ENCODE data around the gene ANKRD27. TPM values are rescaled to one million over a fixed set of nuclear protein-coding genes. Genes with fewer than 3 reads are reported as not detected.

Gene ANKRD27
- total RNA-seq, 1 donor from 2014 or later, result 15.3 TPM

DNA sequence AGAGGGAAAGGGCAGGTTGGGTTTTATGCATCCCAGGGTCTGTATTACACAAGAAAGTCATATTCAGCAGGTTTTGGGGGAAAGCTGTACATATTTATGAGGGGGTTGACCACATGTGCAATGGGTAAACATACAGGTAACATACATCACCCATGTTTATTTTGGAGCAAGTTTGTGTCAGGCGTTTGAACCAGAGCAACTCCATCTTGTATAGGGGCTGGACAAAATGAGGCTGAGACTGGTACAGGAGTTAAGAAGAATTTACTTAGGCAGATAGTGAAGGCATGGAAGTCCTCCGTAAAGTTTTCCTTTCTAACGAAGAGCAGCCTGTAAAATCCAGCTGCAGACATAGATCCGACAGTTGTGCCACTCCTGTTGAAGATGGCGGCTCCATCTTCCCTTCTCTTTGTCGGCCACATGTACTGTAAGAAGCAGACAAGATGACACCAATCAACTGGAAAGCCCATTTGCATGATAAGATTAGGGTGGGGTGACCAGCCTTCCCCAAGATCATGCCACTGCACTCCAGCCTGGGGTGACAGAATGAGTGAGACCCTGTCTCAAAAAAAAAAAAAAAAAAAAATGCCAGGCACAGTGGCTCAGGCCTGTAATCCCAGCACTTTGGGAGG lies 12.0 kb upstream of the ANKRD27 start:
- H3K27ac Mint-ChIP-seq (ENCODE audit: unreplicated experiment), result no peak overlapping the region
- no peak for DNase-seq
- TF ChIP-seq, protein P1, sequence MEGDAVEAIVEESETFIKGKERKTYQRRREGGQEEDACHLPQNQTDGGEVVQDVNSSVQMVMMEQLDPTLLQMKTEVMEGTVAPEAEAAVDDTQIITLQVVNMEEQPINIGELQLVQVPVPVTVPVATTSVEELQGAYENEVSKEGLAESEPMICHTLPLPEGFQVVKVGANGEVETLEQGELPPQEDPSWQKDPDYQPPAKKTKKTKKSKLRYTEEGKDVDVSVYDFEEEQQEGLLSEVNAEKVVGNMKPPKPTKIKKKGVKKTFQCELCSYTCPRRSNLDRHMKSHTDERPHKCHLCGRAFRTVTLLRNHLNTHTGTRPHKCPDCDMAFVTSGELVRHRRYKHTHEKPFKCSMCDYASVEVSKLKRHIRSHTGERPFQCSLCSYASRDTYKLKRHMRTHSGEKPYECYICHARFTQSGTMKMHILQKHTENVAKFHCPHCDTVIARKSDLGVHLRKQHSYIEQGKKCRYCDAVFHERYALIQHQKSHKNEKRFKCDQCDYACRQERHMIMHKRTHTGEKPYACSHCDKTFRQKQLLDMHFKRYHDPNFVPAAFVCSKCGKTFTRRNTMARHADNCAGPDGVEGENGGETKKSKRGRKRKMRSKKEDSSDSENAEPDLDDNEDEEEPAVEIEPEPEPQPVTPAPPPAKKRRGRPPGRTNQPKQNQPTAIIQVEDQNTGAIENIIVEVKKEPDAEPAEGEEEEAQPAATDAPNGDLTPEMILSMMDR (IDR thresholded peaks at IDR 0.05; ENCODE audit: partially characterized antibody, unreplicated experiment), result no peak
- H3K36me3 Mint-ChIP-seq (ENCODE audit: unreplicated experiment), result no peaks in the 10 kb centered on the region
- H3K9me3 Mint-ChIP-seq (ENCODE audit: unreplicated experiment), result no peaks in the 10 kb centered on the region
- H3K4me1 Mint-ChIP-seq (ENCODE audit: low read depth, unreplicated experiment), result peaks cover 3% of the 10 kb centered on the region
- H3K4me3 Mint-ChIP-seq (ENCODE audit: unreplicated experiment), result no peak overlapping the region
- no peaks in the 10 kb centered on the region for H3K27me3 Mint-ChIP-seq (ENCODE audit: unreplicated experiment)

DNA sequence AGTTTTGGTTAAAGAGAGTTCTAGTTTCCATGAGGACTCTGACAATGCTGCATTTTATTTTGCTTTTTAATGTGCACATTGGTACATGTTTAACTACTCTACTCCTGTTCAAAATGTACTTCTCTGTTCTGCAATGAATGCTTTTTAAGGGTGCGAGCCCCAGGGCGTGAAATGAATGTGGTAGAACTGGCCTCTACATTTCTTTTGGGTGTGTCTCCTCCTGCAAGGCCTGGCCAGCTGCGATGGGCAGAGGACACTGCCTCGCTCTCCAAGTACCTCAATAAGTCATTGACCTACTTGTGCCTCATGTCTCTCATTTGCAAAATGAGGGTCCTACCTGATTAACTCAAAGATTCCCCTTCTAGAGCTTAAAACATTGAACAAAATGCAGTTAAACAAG lies 7.3 kb upstream of the ANKRD27 start:
- Mint-ChIP-seq H3K27ac (ENCODE audit: unreplicated experiment) (no peak overlapping the region), H3K4me1 (ENCODE audit: low read depth, unreplicated experiment) (no peaks in the 10 kb centered on the region), H3K36me3 (ENCODE audit: unreplicated experiment) (no peaks in the 10 kb centered on the region), H3K27me3 (ENCODE audit: unreplicated experiment) (peaks cover 2% of the 10 kb centered on the region), H3K9me3 (ENCODE audit: unreplicated experiment) (no peaks in the 10 kb centered on the region), H3K4me3 (ENCODE audit: unreplicated experiment) (no peak overlapping the region)
- TF ChIP-seq, protein P1 (IDR thresholded peaks at IDR 0.05; ENCODE audit: partially characterized antibody, unreplicated experiment), result no peak
- no peak for DNase-seq

DNA sequence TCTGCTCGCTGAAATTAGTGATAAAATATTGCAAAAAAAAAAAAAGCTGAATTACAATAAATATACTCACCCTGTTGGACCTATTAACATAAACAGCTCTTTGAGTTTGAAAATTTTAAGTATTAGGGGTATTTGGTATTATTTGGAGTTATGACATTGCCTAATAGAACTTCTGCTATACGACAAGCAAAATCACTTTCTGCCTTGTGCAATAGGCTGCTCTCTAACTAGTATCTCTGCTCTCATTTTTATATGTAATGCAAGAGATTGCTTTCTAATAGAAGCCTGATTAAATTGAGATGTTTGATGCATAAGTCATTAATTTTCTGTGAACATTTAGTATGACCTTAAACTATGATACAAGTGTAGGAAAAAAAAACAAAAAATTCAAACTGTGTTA lies 6.0 kb upstream of the ANKRD27 start:
- peaks cover 5% of the 10 kb centered on the region for H3K27me3 Mint-ChIP-seq (ENCODE audit: unreplicated experiment)
- no peaks in the 10 kb centered on the region for H3K9me3 Mint-ChIP-seq (ENCODE audit: unreplicated experiment)
- TF ChIP-seq, protein P1 (IDR thresholded peaks at IDR 0.05; ENCODE audit: partially characterized antibody, unreplicated experiment), result no peak
- H3K36me3 Mint-ChIP-seq (ENCODE audit: unreplicated experiment), result no peaks in the 10 kb centered on the region
- no peak overlapping the region for H3K4me3 Mint-ChIP-seq (ENCODE audit: unreplicated experiment)
- H3K27ac Mint-ChIP-seq (ENCODE audit: unreplicated experiment), result no peak overlapping the region
- H3K4me1 Mint-ChIP-seq (ENCODE audit: low read depth, unreplicated experiment), result no peaks in the 10 kb centered on the region
- no peak for DNase-seq

DNA sequence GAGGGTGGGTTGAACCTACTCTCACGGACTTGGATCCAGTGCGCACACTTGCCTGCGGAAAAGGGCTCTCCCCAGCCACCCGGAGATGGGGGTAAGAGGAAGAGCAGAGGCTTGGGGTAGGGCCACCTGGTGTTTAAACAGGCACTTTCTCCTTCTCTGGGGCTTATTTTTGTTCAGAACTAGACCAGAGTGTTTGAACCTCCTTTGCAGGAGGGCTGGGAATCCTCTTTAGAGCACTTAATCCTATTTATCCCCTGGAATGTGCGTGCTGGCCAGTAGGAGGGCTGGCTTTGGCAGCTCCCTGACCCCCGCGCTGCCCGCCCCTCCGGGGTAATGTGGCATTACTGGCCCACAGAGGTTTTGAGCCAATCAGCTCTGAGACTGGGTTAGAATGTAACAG lies 2.7 kb upstream of the ANKRD27 start:
- H3K4me3 Mint-ChIP-seq (ENCODE audit: unreplicated experiment), result peak overlapping the region; percentile 56
- H3K9me3 Mint-ChIP-seq (ENCODE audit: unreplicated experiment), result peaks cover 1% of the 10 kb centered on the region
- H3K4me1 Mint-ChIP-seq (ENCODE audit: low read depth, unreplicated experiment), result peaks cover 2% of the 10 kb centered on the region
- TF ChIP-seq, protein P1 (IDR thresholded peaks at IDR 0.05; ENCODE audit: partially characterized antibody, unreplicated experiment), result no peak
- no peak overlapping the region for H3K27ac Mint-ChIP-seq (ENCODE audit: unreplicated experiment)
- DNase-seq, result no peak
- H3K36me3 Mint-ChIP-seq (ENCODE audit: unreplicated experiment), result no peaks in the 10 kb centered on the region
- H3K27me3 Mint-ChIP-seq (ENCODE audit: unreplicated experiment), result peaks cover 9% of the 10 kb centered on the region

DNA sequence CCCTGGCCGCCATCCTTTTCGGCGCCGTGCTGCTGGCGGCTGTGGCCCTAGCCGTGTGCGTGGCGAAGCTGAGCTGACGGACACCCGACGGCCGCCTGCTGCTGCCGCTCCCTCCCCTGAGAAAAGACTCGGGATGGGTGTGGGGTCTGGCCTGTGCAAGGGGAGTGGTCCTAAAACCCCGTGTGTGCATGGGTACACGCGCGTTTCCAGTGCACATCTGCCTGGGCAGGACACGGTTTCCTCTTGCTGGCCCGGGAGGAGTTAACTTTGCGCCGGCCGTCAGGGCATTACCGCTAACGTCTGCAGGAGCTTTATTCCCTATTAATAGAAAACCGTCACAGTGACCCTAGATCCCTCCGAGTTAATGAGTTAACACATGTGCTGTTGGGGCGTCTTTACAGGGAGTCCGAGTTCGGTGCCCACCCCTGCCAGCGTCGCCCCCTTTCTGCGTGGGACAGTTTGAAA lies 1.9 kb upstream of the ANKRD27 start:
- TF ChIP-seq, protein P1 (IDR thresholded peaks at IDR 0.05; ENCODE audit: partially characterized antibody, unreplicated experiment), result no peak
- Mint-ChIP-seq H3K36me3 (ENCODE audit: unreplicated experiment) (no peaks in the 10 kb centered on the region), H3K9me3 (ENCODE audit: unreplicated experiment) (peaks cover 1% of the 10 kb centered on the region), H3K4me3 (ENCODE audit: unreplicated experiment) (no peak overlapping the region), H3K27ac (ENCODE audit: unreplicated experiment) (no peak overlapping the region), H3K4me1 (ENCODE audit: low read depth, unreplicated experiment) (peaks cover 2% of the 10 kb centered on the region), H3K27me3 (ENCODE audit: unreplicated experiment) (peaks cover 9% of the 10 kb centered on the region)
- DNase-seq, result no peak

All from glutamatergic neuron (in vitro differentiated cells).